Endothelial cell (in vitro differentiated cells): Measurements from ENCODE around the gene GGCT. TPM values are rescaled to one million over a fixed set of nuclear protein-coding genes. Genes with fewer than 3 reads are reported as not detected.

Experiments
- DNase-seq: peaks from one replicate; pipeline ENCODE4 v3.0.0; 2021; ENCODE audit warnings: low spot score
- H3K27ac Mint-ChIP-seq: one replicate; pipeline ENCODE4 v1.8.0; 2021; ENCODE audit warnings: mixed read lengths, inconsistent platforms; ENCODE audit not compliant: unreplicated experiment
- H3K27me3 Mint-ChIP-seq: one replicate; pipeline ENCODE4 v1.8.0; 2021; ENCODE audit warnings: mild to moderate bottlenecking, moderate library complexity, mixed read lengths, inconsistent platforms; ENCODE audit not compliant: unreplicated experiment
- H3K36me3 Mint-ChIP-seq: one replicate; pipeline ENCODE4 v1.8.0; 2021; ENCODE audit warnings: mild to moderate bottlenecking, low read depth, mixed read lengths, inconsistent platforms; ENCODE audit not compliant: unreplicated experiment
- H3K4me1 Mint-ChIP-seq: one replicate; pipeline ENCODE4 v1.8.0; 2021; ENCODE audit warnings: mild to moderate bottlenecking, mixed read lengths, inconsistent platforms; ENCODE audit not compliant: unreplicated experiment
- H3K4me3 Mint-ChIP-seq: one replicate; pipeline ENCODE4 v1.8.0; 2021; ENCODE audit warnings: mild to moderate bottlenecking, mixed read lengths, inconsistent platforms; ENCODE audit not compliant: unreplicated experiment
- H3K9me3 Mint-ChIP-seq: one replicate; pipeline ENCODE4 v1.8.0; 2021; ENCODE audit warnings: mixed read lengths, inconsistent platforms; ENCODE audit not compliant: unreplicated experiment
- CTCF ChIP-seq: fragments of 200-600 bp; sonication (generic); IDR thresholded peaks from one replicate; pipeline ENCODE4 v1.5.0; 2021; ENCODE audit warnings: antibody characterized with exemption; ENCODE audit not compliant: unreplicated experiment
- total RNA-seq: library from RNA; stranded (reverse); fragmentation: NEBNext Ultra II Directional; extraction: Animal tissue kit (Norgen Biotek cat#: 25700); gene quantifications from one replicate; pipeline ENCODE4 v1.2.1, GENCODE V29; 2021; ENCODE audit not compliant: unreplicated experiment

Gene GGCT
- total RNA-seq, 1 donor from 2014 or later, result 34.0 TPM

- H3K27ac Mint-ChIP-seq, result no peak overlapping the region
- H3K27me3 Mint-ChIP-seq, result peaks cover 4% of the 10 kb centered on the region
- H3K4me3 Mint-ChIP-seq, result no peak overlapping the region
- no peak for TF ChIP-seq CTCF
- DNase-seq, result no peak
- H3K9me3 Mint-ChIP-seq, result no peaks in the 10 kb centered on the region
- H3K4me1 Mint-ChIP-seq, result peaks cover 8% of the 10 kb centered on the region
- H3K36me3 Mint-ChIP-seq, result no peaks in the 10 kb centered on the region
These were observed 17.5 kb upstream of the GGCT start for GRCh38 chr7:30522159-30522558.

- peaks cover 8% of the 10 kb centered on the region for H3K4me1 Mint-ChIP-seq
- no peak overlapping the region for H3K27ac Mint-ChIP-seq
- H3K27me3 Mint-ChIP-seq, result peaks cover 4% of the 10 kb centered on the region
These were observed 16.9 kb upstream of the GGCT start for GRCh38 chr7:30521532-30521931.

GRCh38 chr7:30519122-30519521 is 14.5 kb upstream of the GGCT start:
- no peak overlapping the region for H3K27ac Mint-ChIP-seq
- peaks cover 8% of the 10 kb centered on the region for H3K4me1 Mint-ChIP-seq
- no peaks in the 10 kb centered on the region for H3K9me3 Mint-ChIP-seq
- DNase-seq, result no peak
- H3K27me3 Mint-ChIP-seq, result peaks cover 2% of the 10 kb centered on the region
- no peak overlapping the region for H3K4me3 Mint-ChIP-seq
- TF ChIP-seq CTCF, result no peak
- no peaks in the 10 kb centered on the region for H3K36me3 Mint-ChIP-seq

More at GRCh38 chr7:30521532-30521931, 16.9 kb upstream of the GGCT start:
- Mint-ChIP-seq H3K36me3 (no peaks in the 10 kb centered on the region), H3K4me3 (no peak overlapping the region), H3K9me3 (no peaks in the 10 kb centered on the region)
- TF ChIP-seq CTCF, result no peak
- no peak for DNase-seq

- H3K36me3 Mint-ChIP-seq, result no peaks in the 10 kb centered on the region
- TF ChIP-seq CTCF, result no peak
- no peak for DNase-seq
- H3K27ac Mint-ChIP-seq, result no peak overlapping the region
- H3K4me3 Mint-ChIP-seq, result no peak overlapping the region
- no peaks in the 10 kb centered on the region for H3K27me3 Mint-ChIP-seq
- H3K9me3 Mint-ChIP-seq, result no peaks in the 10 kb centered on the region
- H3K4me1 Mint-ChIP-seq, result peaks cover 4% of the 10 kb centered on the region
These were observed 11.1 kb upstream of the GGCT start for GRCh38 chr7:30515761-30516160.

GRCh38 chr7:30514776-30515175 is 10.1 kb upstream of the GGCT start:
- no peak for DNase-seq
- Mint-ChIP-seq H3K4me3 (no peak overlapping the region), H3K27me3 (no peaks in the 10 kb centered on the region), H3K36me3 (no peaks in the 10 kb centered on the region), H3K27ac (no peak overlapping the region), H3K4me1 (no peaks in the 10 kb centered on the region), H3K9me3 (no peaks in the 10 kb centered on the region)
- TF ChIP-seq CTCF, result no peak
